GM06990 (cell line): Measurements from ENCODE around the gene PLPP6.

Experiments used
- DNase-seq: peaks from one replicate; pipeline ENCODE4 v3.0.0-alpha.2; 2011; ENCODE audit not compliant: insufficient read length; ENCODE audit errors: extremely low read depth
- H3K27me3 ChIP-seq: replicated peaks from 2 replicates; pipeline ENCODE4 v1.6.0; 2011; ENCODE audit warnings: low read length; ENCODE audit not compliant: control insufficient read depth, insufficient read depth
- H3K36me3 ChIP-seq: 2 replicates; pipeline ENCODE4 v1.5.1; 2011; ENCODE audit warnings: low read length; ENCODE audit not compliant: control insufficient read depth, insufficient read depth
- H3K4me3 ChIP-seq: replicated peaks from 2 replicates; pipeline ENCODE4 v1.5.1; 2011; ENCODE audit warnings: low read depth, mild to moderate bottlenecking, control low read depth, low read length
- TF ChIP-seq, protein P1 (sequence below): IDR thresholded peaks from 2 replicates; pipeline ENCODE4 v1.5.1; 2011; ENCODE audit warnings: low read length, control low read depth, mild to moderate bottlenecking, inconsistent platforms; ENCODE audit not compliant: insufficient read depth, poor library complexity, severe bottlenecking

The PLPP6 gene

DNA sequence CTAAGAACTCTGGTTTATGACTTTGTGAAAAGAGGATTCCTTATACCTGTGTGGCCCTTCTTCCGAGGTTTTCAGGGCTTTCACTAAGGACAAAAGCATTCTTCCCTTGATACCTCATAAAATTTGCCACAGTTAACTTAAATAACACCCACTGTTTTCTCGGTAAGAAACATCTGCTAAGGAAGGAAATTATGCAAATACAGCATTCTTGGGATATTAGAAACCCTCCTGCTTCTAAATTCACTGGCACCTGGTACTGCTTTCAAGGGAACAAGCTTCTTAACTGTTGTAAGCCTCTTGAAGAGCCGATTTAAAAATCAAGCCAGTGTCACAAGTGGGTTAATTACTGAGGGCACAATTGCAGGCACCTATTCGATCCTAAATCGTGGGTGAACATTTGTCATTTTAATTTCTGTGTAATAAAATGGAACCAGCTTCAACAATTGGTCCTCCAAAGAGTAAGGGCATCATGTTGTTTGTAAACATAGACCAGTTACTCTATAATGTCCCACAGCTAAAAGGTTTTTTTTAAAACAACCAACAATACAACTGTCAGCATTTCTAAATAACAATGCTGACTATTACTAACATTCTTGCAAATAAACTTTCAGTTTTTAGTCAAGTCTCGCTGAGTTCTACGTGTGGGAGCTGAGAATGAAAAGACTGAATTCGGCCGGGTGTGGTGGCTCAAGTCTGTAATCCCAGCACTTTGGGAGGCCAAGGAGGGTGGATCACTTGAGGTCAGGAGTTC lies 52.3 kb downstream of the PLPP6 start:
- Histone ChIP-seq H3K36me3 (peaks cover 18% of the 10 kb centered on the region), H3K4me3 (no peak overlapping the region), H3K27me3 (no peaks in the 10 kb centered on the region)
- DNase-seq: no peak
- TF ChIP-seq, protein P1, sequence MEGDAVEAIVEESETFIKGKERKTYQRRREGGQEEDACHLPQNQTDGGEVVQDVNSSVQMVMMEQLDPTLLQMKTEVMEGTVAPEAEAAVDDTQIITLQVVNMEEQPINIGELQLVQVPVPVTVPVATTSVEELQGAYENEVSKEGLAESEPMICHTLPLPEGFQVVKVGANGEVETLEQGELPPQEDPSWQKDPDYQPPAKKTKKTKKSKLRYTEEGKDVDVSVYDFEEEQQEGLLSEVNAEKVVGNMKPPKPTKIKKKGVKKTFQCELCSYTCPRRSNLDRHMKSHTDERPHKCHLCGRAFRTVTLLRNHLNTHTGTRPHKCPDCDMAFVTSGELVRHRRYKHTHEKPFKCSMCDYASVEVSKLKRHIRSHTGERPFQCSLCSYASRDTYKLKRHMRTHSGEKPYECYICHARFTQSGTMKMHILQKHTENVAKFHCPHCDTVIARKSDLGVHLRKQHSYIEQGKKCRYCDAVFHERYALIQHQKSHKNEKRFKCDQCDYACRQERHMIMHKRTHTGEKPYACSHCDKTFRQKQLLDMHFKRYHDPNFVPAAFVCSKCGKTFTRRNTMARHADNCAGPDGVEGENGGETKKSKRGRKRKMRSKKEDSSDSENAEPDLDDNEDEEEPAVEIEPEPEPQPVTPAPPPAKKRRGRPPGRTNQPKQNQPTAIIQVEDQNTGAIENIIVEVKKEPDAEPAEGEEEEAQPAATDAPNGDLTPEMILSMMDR: no peak
